ENCODE data around the gene ROR1. TPM values are rescaled to one million over a fixed set of nuclear protein-coding genes. Genes with fewer than 3 reads are reported as not detected.

ROR1 gene
- polyA plus RNA-seq, 1 of the 3 experiments (the other 2 are of a cell fraction): 4.0 TPM

DNA sequence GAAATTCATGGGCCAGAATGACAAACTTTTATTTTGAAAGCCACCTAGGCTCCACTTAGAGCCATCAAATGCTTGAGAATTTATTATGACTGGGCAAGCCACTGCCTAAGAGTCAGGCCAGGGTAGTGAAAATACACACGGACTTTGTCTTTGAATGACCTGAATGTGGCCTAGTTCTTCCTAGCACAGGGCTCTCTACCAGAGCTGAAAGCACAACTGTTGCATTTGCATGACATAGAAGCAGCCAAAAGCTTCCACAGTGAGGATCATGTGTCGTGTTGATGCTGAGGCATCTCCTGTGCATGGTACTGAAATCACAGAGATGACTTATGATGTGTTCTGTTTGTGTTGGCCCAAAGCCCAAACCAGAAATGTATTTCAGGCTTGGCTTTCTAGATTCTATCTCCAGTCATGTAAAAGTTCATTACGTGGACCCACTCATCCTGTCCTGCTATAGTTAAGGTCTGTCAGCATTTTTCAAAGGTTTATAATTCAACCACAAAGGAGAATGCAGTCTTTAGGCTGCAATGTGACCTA, 265.6 kb downstream of the ROR1 start:
- Histone ChIP-seq H3K9me2 (no peaks in the 10 kb centered on the region), H3K9ac (no peak overlapping the region), H3K4me1 (ENCODE audit: control insufficient read depth in 1 of 2, insufficient read depth in 2 of 2, low read depth in 1 of 2, low read length in 1 of 2) (peaks cover 37 to 55% of the 10 kb centered on the region in 2 experiments), H2AFZ (ENCODE audit: low read depth) (no peak overlapping the region), H4K20me1 (ENCODE audit: insufficient read depth) (no peaks in the 10 kb centered on the region), H3K4me3 (ENCODE audit: low read depth in 2 of 2, low read length in 1 of 2) (no peak overlapping the region), H3K9me3 (no peaks in the 10 kb centered on the region), H3K27ac (ENCODE audit: low read depth in 2 of 2, low read length in 1 of 2) (peak overlapping the region; percentile 65 to 76), H3K36me3 (replicated peaks in 1 of 2; ENCODE audit: control insufficient read depth in 1 of 2, insufficient read depth in 2 of 2, low read length in 1 of 2) (no peaks in the 10 kb centered on the region), H3K79me2 (ENCODE audit: insufficient read depth) (no peaks in the 10 kb centered on the region), H3K4me2 (peak overlapping the region; percentile 3; the same call in 1 of the 2 replicates), H3F3A (replicated peaks; ENCODE audit: insufficient read depth) (peaks cover 32% of the 10 kb centered on the region), H3K27me3 (ENCODE audit: insufficient read depth) (no peaks in the 10 kb centered on the region)
- ChIA-PET CTCF (interaction anchor here (0.9 to 1.6 kb wide), 2 partner anchors 98 to 348 kb away, joined by 3 to 7 read pairs; no protein-coding TSS in a partner anchor), POLR2A (no interaction called here)
- peak; percentile 61 for DNase-seq
- 4% methylated on average over 3 of the region's 3 CpGs for WGBS (ENCODE audit: low lambda C conversion rate)
- TF ChIP-seq MEF2A (IDR thresholded peaks at IDR 0.05; ENCODE audit: borderline replicate concordance, low read depth) (peak; percentile 98), USF1 (IDR thresholded peaks at IDR 0.05; ENCODE audit: borderline replicate concordance, low read depth) (peak; percentile 59), TAF1 (IDR thresholded peaks at IDR 0.05; ENCODE audit: borderline replicate concordance, low read depth, low read length) (no peak), RFX5 (IDR thresholded peaks at IDR 0.05; ENCODE audit: low read length) (no peak), JUND (IDR thresholded peaks at IDR 0.05) (peak; percentile 99), EP300 (IDR thresholded peaks at IDR 0.05; ENCODE audit: borderline replicate concordance in 1 of 2, low read depth in 1 of 2, low read length in 1 of 2) (peak; percentile 87 to 98), POLR2AphosphoS5 (IDR thresholded peaks at IDR 0.05; ENCODE audit: low read depth, low read length) (peak; percentile 92; the same call in 1 of the 2 replicates), SIN3A (IDR thresholded peaks at IDR 0.05; ENCODE audit: borderline replicate concordance, low read depth, low read length) (peak; percentile 90; the same call in 1 of the 2 replicates), CTCF (IDR thresholded peaks at IDR 0.05) (no peak), ELF1 (IDR thresholded peaks at IDR 0.05) (peak; percentile 62; the same call in 1 of the 2 replicates), FOXM1 (IDR thresholded peaks at IDR 0.05; ENCODE audit: low read depth) (peak; percentile 96), ZBTB33 (IDR thresholded peaks at IDR 0.05; ENCODE audit: borderline replicate concordance, low read depth) (peak; percentile 93), CHD2 (IDR thresholded peaks at IDR 0.05; ENCODE audit: low read length, partially characterized antibody) (peak; percentile 89), GABPA (IDR thresholded peaks at IDR 0.05; ENCODE audit: low read depth) (peak; percentile 44; the same call in 1 of the 2 replicates), NRF1 (IDR thresholded peaks at IDR 0.05; ENCODE audit: low read depth, low read length) (no peak), GATA2 (CRISPR knock-in tag; IDR thresholded peaks at IDR 0.05) (peak; percentile 72), RXRA (IDR thresholded peaks at IDR 0.05; ENCODE audit: borderline replicate concordance, low read depth) (peak; percentile 98), SMC3 (IDR thresholded peaks at IDR 0.05; ENCODE audit: low read depth, low read length) (no peak), YY1 (IDR thresholded peaks at IDR 0.05; ENCODE audit: low read depth) (peak; percentile 27; the same call in 1 of the 2 replicates), FOSL2 (IDR thresholded peaks at IDR 0.05; ENCODE audit: borderline replicate concordance, low read depth) (peak; percentile 92), RAD21 (IDR thresholded peaks at IDR 0.05; ENCODE audit: low read length) (peak; percentile 29)
- TF ChIP-seq, protein P1, sequence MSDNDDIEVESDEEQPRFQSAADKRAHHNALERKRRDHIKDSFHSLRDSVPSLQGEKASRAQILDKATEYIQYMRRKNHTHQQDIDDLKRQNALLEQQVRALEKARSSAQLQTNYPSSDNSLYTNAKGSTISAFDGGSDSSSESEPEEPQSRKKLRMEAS (IDR thresholded peaks at IDR 0.05; ENCODE audit: low read depth): peak; percentile 89
- TF ChIP-seq, protein P2, sequence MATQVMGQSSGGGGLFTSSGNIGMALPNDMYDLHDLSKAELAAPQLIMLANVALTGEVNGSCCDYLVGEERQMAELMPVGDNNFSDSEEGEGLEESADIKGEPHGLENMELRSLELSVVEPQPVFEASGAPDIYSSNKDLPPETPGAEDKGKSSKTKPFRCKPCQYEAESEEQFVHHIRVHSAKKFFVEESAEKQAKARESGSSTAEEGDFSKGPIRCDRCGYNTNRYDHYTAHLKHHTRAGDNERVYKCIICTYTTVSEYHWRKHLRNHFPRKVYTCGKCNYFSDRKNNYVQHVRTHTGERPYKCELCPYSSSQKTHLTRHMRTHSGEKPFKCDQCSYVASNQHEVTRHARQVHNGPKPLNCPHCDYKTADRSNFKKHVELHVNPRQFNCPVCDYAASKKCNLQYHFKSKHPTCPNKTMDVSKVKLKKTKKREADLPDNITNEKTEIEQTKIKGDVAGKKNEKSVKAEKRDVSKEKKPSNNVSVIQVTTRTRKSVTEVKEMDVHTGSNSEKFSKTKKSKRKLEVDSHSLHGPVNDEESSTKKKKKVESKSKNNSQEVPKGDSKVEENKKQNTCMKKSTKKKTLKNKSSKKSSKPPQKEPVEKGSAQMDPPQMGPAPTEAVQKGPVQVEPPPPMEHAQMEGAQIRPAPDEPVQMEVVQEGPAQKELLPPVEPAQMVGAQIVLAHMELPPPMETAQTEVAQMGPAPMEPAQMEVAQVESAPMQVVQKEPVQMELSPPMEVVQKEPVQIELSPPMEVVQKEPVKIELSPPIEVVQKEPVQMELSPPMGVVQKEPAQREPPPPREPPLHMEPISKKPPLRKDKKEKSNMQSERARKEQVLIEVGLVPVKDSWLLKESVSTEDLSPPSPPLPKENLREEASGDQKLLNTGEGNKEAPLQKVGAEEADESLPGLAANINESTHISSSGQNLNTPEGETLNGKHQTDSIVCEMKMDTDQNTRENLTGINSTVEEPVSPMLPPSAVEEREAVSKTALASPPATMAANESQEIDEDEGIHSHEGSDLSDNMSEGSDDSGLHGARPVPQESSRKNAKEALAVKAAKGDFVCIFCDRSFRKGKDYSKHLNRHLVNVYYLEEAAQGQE (IDR thresholded peaks at IDR 0.05; ENCODE audit: low read depth, low read length): peak; percentile 42; the same call in 1 of the 2 replicates
- TF ChIP-seq, protein P3, sequence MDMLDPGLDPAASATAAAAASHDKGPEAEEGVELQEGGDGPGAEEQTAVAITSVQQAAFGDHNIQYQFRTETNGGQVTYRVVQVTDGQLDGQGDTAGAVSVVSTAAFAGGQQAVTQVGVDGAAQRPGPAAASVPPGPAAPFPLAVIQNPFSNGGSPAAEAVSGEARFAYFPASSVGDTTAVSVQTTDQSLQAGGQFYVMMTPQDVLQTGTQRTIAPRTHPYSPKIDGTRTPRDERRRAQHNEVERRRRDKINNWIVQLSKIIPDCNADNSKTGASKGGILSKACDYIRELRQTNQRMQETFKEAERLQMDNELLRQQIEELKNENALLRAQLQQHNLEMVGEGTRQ (IDR thresholded peaks at IDR 0.05; ENCODE audit: borderline replicate concordance, low read depth, low read length): no peak
